Effector memory CD8-positive, alpha-beta T cell (primary cell): ENCODE measurements around the gene PNN.
"Not testable (repeated sequence)": the region's sequence is repeated elsewhere in the genome, so short reads cannot be mapped to it uniquely, and the experiment has no call there.

Experiments
- ATAC-seq: fragments of 150-1000 bp; cut with Tn5 transposase; replicated peaks from 2 replicates; pipeline ENCODE4 v1.10.0; 2021; ENCODE audit warnings: mild to moderate bottlenecking, moderate library complexity
- DNase-seq, 3 experiments: peaks; one replicate each; pipeline ENCODE4 v3.0.0; 2021
- H3K27ac Mint-ChIP-seq, 2 donors: one replicate each; pipeline ENCODE4 v1.8.0; 2022; ENCODE audit warnings: mild to moderate bottlenecking in 2 of 2, mixed read lengths in 2 of 2, moderate library complexity in 2 of 2
- H3K27me3 Mint-ChIP-seq, 2 donors: one replicate each; pipeline ENCODE4 v1.8.0; 2022; ENCODE audit warnings: mixed read lengths in 2 of 2
- H3K36me3 Mint-ChIP-seq: one replicate; pipeline ENCODE4 v1.8.0; 2022; ENCODE audit warnings: mild to moderate bottlenecking, moderate library complexity, mixed read lengths; ENCODE audit not compliant: insufficient read depth
- H3K4me1 Mint-ChIP-seq, 2 donors: one replicate each; pipeline ENCODE4 v1.8.0; 2022; ENCODE audit warnings: low read depth in 2 of 2, mixed read lengths in 2 of 2
- H3K4me3 Mint-ChIP-seq, 2 donors: one replicate each; pipeline ENCODE4 v1.8.0; 2022; ENCODE audit warnings: mild to moderate bottlenecking in 2 of 2, mixed read lengths in 2 of 2, moderate library complexity in 2 of 2
- H3K9me3 Mint-ChIP-seq, 2 donors: one replicate each; pipeline ENCODE4 v1.8.0; 2022; ENCODE audit warnings: mixed read lengths in 2 of 2

The PNN gene

DNA sequence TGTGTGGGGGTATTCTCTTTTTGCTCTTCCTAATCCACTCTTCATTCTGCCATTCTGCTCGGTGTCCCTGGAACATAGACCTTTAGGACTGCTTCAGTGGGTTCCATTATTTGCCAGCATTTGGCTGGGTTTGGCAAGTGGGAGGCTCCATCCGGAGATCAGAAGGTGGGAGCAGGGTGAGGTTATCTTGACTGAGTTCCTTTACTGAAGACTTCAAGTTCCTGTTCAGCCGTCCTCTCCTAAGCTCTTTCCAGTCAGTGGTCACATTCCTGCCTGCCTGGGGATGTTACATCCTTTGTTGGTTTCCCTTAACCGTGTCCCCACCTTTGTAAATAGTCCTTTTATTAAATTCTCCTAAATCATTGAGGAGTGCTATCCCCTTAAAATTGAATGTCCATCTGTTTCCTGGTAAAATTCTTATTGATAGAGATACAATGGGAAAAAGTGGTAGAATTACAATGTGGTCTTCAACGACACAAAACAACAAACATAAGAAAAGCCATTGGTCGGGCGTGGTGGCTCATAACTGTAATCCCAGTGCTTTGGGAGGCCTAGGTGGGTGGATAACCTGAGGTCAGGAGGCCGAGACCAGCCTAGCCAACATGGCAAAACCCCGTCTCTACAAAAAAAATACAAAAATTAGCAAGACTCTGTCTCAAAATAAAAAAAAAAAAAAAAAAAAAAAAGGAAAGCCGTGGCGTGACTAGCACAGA, 53.6 kb downstream of the PNN start:
- Mint-ChIP-seq H3K27me3 (no peaks in the 10 kb centered on the region), H3K4me1 (peaks cover 28 to 44% of the 10 kb centered on the region in 2 donors), H3K9me3 (no peaks in the 10 kb centered on the region), H3K36me3 (peaks cover 15% of the 10 kb centered on the region), H3K27ac (peak overlapping the region; percentile 98), H3K4me3 (peak overlapping the region; percentile 54 to 62)
- ATAC-seq (no peak), DNase-seq (no peak)

DNA sequence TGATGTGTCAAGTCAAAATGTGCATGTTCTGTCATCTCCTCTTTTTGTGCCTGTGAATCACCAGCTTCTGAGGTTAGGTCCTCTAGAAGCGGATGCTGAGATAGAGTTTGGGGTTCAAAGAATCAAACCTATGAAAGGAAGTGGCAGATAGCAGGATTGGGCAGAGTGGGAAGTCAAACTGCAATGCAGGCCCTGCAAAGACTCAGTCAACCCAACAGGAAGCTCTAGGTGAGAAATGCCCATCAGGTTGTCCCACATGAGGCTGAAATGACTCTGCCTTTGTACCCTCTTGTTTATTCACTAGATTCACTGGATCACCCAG, 54.1 kb downstream of the PNN start:
- DNase-seq: peak; percentile 43 to 49 (median 48)
- Mint-ChIP-seq H3K9me3 (no peaks in the 10 kb centered on the region), H3K36me3 (peaks cover 15% of the 10 kb centered on the region), H3K4me1 (peaks cover 28 to 47% of the 10 kb centered on the region in 2 donors), H3K27me3 (no peaks in the 10 kb centered on the region), H3K4me3 (peak overlapping the region; percentile 54 to 62), H3K27ac (peak overlapping the region; percentile 98)
- peak; percentile 87 for ATAC-seq

- H3K4me1 Mint-ChIP-seq: peaks cover 28 to 47% of the 10 kb centered on the region in 2 donors
- no peaks in the 10 kb centered on the region for H3K9me3 Mint-ChIP-seq
- peak overlapping the region in 1 of 2 donors; percentile 54 for H3K4me3 Mint-ChIP-seq
- no peaks in the 10 kb centered on the region for H3K27me3 Mint-ChIP-seq
- DNase-seq: no peak
- peak; percentile 16 for ATAC-seq
- H3K36me3 Mint-ChIP-seq: peaks cover 15% of the 10 kb centered on the region
- peak overlapping the region; percentile 98 for H3K27ac Mint-ChIP-seq
These were observed 54.6 kb downstream of the PNN start for GRCh38 chr14:39229601-39230110.

DNA sequence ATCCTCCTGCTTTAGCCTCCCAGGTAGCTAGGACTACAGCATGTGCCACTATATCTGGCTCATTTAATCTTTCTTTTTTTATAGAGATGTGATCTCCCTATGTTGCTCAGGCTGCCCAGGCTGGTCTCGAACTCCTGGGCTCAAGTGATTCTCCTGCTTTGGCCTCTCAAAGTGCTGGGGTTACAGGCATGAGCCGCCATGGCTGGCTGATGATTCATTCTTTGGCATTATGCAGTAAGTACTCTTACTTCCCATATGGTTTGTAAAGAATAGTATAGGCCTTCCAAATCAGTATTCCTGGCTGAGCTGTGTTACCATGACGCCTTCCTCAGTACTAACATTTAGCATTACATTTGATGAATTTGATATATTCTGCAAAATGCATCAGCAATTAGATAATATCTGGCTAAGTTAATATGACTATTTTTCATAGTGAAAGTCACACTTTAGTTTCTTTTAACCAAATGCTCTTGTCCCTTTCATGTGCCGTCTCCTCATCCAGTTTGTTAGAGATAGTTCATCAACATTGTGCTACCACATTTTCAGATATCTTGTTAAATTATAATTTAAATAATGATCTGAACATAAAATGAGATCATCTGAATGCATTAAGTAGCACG, 55.5 kb downstream of the PNN start:
- no peak for DNase-seq

GRCh38 chr14:39231751-39232553, 56.9 kb downstream of the PNN start:
- not testable (repeated sequence) for H3K9me3 Mint-ChIP-seq, H3K27me3 Mint-ChIP-seq
- H3K27ac Mint-ChIP-seq: peak overlapping the region; percentile 98
- DNase-seq (peak; percentile 44 to 47 (median 44)), ATAC-seq (peak; percentile 40)
- peak overlapping the region in 1 of 2 donors; percentile 30 for H3K4me3 Mint-ChIP-seq
- H3K4me1 Mint-ChIP-seq: peaks cover 28 to 47% of the 10 kb centered on the region in 2 donors
- H3K36me3 Mint-ChIP-seq: peaks cover 15% of the 10 kb centered on the region

More for the DNA sequence above, 55.5 kb downstream of the PNN start:
- no peak for ATAC-seq
- H3K36me3 Mint-ChIP-seq: peaks cover 15% of the 10 kb centered on the region
- H3K9me3 Mint-ChIP-seq: no peaks in the 10 kb centered on the region
- H3K4me1 Mint-ChIP-seq: peaks cover 28 to 47% of the 10 kb centered on the region in 2 donors
- peak overlapping the region; percentile 98 for H3K27ac Mint-ChIP-seq
- peak overlapping the region in 1 of 2 donors; percentile 22 for H3K4me3 Mint-ChIP-seq
- H3K27me3 Mint-ChIP-seq: no peaks in the 10 kb centered on the region
